Esophagus muscularis mucosa (tissue), 4 donors: ENCODE data around the gene IGFALS.

Experiments used
- EP300 ChIP-seq: sonication (generic); formaldehyde crosslinking; IDR thresholded peaks from one replicate; pipeline ENCODE4 v1.6.1; 2017; ENCODE audit warnings: antibody characterized with exemption
- POLR2A ChIP-seq: fragments of 450-650 bp; IDR thresholded peaks from one replicate; pipeline ENCODE4 v1.6.1; 2017; ENCODE audit warnings: antibody characterized with exemption, moderate library complexity, mild to moderate bottlenecking, low read depth
- TF ChIP-seq, protein P1 (sequence below), 3 experiments: fragments of 200-600 bp in 2 of 3; fragments of 450-650 bp in 1 of 3; sonication (generic) in 2 of 3; IDR thresholded peaks; one replicate each; pipeline ENCODE4 v1.5.1; 2017 to 2019; ENCODE audit warnings: antibody characterized with exemption in 3 of 3, mild to moderate bottlenecking in 2 of 3, moderate library complexity in 1 of 3

DNA sequence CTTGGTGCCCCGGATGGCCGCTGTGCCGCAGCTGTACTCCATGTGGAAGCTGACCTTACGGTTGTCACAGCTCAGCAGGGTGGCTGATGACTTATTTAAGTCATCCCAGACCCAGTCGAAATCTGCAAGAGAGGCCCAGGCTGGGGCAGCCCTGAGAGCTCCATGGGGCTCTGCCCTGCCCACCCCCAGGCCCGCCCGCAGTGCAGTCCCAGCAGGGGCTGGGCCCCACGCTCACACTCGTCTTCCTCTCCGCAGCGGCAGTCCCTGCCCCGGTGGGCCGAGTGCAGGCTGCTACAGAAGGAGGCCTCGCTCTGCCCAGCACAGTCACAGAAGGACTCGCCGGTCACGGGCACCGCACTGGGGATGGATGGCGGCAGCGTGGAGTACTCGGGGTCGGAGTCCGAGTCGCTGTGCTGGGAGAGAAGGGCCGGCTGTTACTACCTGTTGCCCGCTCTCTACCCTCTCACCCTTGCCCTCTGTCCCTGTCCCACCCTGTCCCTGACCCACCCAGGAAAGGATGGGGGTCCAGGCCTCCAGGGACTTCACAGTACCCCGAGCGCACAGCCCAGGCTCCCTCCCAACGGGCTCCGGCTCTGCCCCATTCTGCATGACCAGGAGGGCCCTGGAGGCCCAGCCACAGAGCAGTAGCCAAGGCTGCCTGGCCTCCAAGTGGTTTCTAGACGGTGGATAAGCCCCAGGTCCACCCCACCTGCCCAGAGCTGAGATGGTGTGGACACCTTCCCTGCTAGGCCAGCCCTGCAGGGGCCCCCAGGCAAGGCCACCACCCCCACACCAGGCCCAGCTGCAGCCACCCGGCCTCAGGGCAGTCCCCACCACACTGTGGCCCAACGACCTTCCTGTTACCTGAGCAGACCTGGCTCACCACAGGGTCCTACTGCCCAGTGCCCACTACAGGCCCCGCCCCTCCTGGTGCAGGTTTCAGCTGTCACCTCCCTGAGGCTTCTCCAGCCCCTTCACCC, 15.0 kb downstream of the IGFALS start:
- TF ChIP-seq, protein P1, sequence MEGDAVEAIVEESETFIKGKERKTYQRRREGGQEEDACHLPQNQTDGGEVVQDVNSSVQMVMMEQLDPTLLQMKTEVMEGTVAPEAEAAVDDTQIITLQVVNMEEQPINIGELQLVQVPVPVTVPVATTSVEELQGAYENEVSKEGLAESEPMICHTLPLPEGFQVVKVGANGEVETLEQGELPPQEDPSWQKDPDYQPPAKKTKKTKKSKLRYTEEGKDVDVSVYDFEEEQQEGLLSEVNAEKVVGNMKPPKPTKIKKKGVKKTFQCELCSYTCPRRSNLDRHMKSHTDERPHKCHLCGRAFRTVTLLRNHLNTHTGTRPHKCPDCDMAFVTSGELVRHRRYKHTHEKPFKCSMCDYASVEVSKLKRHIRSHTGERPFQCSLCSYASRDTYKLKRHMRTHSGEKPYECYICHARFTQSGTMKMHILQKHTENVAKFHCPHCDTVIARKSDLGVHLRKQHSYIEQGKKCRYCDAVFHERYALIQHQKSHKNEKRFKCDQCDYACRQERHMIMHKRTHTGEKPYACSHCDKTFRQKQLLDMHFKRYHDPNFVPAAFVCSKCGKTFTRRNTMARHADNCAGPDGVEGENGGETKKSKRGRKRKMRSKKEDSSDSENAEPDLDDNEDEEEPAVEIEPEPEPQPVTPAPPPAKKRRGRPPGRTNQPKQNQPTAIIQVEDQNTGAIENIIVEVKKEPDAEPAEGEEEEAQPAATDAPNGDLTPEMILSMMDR (IDR thresholded peaks at IDR 0.05), result no peak
- no peak for TF ChIP-seq EP300
- no peak for TF ChIP-seq POLR2A
